ENCODE data around the gene MRPS25. TPM values are rescaled to one million over a fixed set of nuclear protein-coding genes. Genes with fewer than 3 reads are reported as not detected.

MRPS25 gene
- polyA plus RNA-seq, 1 donor (not counting 4 experiments of a cell fraction or from before 2014, with no cell fraction given) = 54.5 TPM

GRCh38 chr3:15029625-15030024, 35.5 kb downstream of the MRPS25 start:
- H3K79me2 ChIP-seq (ENCODE audit: control insufficient read depth, insufficient read depth, low read length) = no peaks in the 10 kb centered on the region
- dilution Hi-C loops (cut with MboI; ENCODE audit: extremely low pct_ligation_motif_present, low sequenced_read_pairs) = no loop called here
- H3K4me2 ChIP-seq (ENCODE audit: control insufficient read depth, extremely low read depth, insufficient read depth, low read depth, low read length) = no peak overlapping the region
- TF ChIP-seq EZH2 (IDR thresholded peaks at IDR 0.05; ENCODE audit: low read length) (no peak), CTCF (optimal IDR thresholded peaks at IDR 0.05 in 1 of 3, IDR thresholded peaks at IDR 0.05 in 1 of 3, conservative IDR thresholded peaks at IDR 0.05 in 1 of 3; ENCODE audit: extremely low read depth in 1 of 3, insufficient read depth in 2 of 3, low read length in 3 of 3) (no peak)
- H3K9me1 ChIP-seq (ENCODE audit: control insufficient read depth, extremely low read depth, insufficient read depth, low read length) = no peaks in the 10 kb centered on the region
- H3K27ac ChIP-seq (ENCODE audit: control insufficient read depth, insufficient read depth, low read length) = no peak overlapping the region
- H3K27me3 ChIP-seq (ENCODE audit: control insufficient read depth, extremely low read depth, insufficient read depth, low read length) = no peaks in the 10 kb centered on the region
- no peaks in the 10 kb centered on the region for H4K20me1 ChIP-seq (ENCODE audit: control insufficient read depth, extremely low read depth, insufficient read depth, low read length)
- DNase-seq (ENCODE audit: low read depth, low spot score) (no peak), FAIRE-seq (no peak)
- H3K9ac ChIP-seq (ENCODE audit: control insufficient read depth, extremely low read depth, insufficient read depth, low read length) = no peak overlapping the region
- H3K4me1 ChIP-seq (ENCODE audit: control insufficient read depth, extremely low read depth, insufficient read depth, low read length) = no peaks in the 10 kb centered on the region
- no peak overlapping the region for H3K4me3 ChIP-seq (ENCODE audit: control insufficient read depth in 2 of 3, extremely low read depth in 1 of 3, insufficient read depth in 2 of 3, low read depth in 1 of 3, low read length in 3 of 3)
- peaks cover 14 to 27% of the 10 kb centered on the region in 2 experiments for H3K36me3 ChIP-seq (ENCODE audit: control insufficient read depth in 2 of 2, extremely low read depth in 1 of 2, insufficient read depth in 2 of 2, low read length in 2 of 2)
- no peaks in the 10 kb centered on the region for H3K9me3 ChIP-seq (ENCODE audit: control insufficient read depth, low read depth, low read length)
- no peak overlapping the region for H2AFZ ChIP-seq (ENCODE audit: control insufficient read depth, low read length)

- FAIRE-seq (no peak), DNase-seq (ENCODE audit: low read depth, low spot score) (no peak)
- H2AFZ ChIP-seq (ENCODE audit: control insufficient read depth, low read length) = no peak overlapping the region
- H3K9me1 ChIP-seq (ENCODE audit: control insufficient read depth, extremely low read depth, insufficient read depth, low read length) = no peaks in the 10 kb centered on the region
- peaks cover 13 to 32% of the 10 kb centered on the region in 2 experiments for H3K36me3 ChIP-seq (ENCODE audit: control insufficient read depth in 2 of 2, extremely low read depth in 1 of 2, insufficient read depth in 2 of 2, low read length in 2 of 2)
- no peaks in the 10 kb centered on the region for H3K79me2 ChIP-seq (ENCODE audit: control insufficient read depth, insufficient read depth, low read length)
- no peak overlapping the region for H3K9ac ChIP-seq (ENCODE audit: control insufficient read depth, extremely low read depth, insufficient read depth, low read length)
- dilution Hi-C loops (cut with MboI; ENCODE audit: extremely low pct_ligation_motif_present, low sequenced_read_pairs) = no loop called here
- TF ChIP-seq EZH2 (IDR thresholded peaks at IDR 0.05; ENCODE audit: low read length) = no peak
- no peaks in the 10 kb centered on the region for H4K20me1 ChIP-seq (ENCODE audit: control insufficient read depth, extremely low read depth, insufficient read depth, low read length)
- no peak overlapping the region for H3K27ac ChIP-seq (ENCODE audit: control insufficient read depth, insufficient read depth, low read length)
- H3K4me1 ChIP-seq (ENCODE audit: control insufficient read depth, extremely low read depth, insufficient read depth, low read length) = no peaks in the 10 kb centered on the region
- H3K4me2 ChIP-seq (ENCODE audit: control insufficient read depth, extremely low read depth, insufficient read depth, low read depth, low read length) = no peak overlapping the region
- H3K9me3 ChIP-seq (ENCODE audit: control insufficient read depth, low read depth, low read length) = no peaks in the 10 kb centered on the region
- H3K27me3 ChIP-seq (ENCODE audit: control insufficient read depth, extremely low read depth, insufficient read depth, low read length) = no peaks in the 10 kb centered on the region
- no peak overlapping the region for H3K4me3 ChIP-seq (ENCODE audit: control insufficient read depth in 2 of 3, extremely low read depth in 1 of 3, insufficient read depth in 2 of 3, low read depth in 1 of 3, low read length in 3 of 3)
These were observed 41.4 kb downstream of the MRPS25 start for GRCh38 chr3:15023719-15024118.

GRCh38 chr3:15023249-15023648, 41.9 kb downstream of the MRPS25 start:
- H3K36me3 ChIP-seq (ENCODE audit: control insufficient read depth in 2 of 2, extremely low read depth in 1 of 2, insufficient read depth in 2 of 2, low read length in 2 of 2) = peaks cover 12 to 32% of the 10 kb centered on the region in 2 experiments

More at GRCh38 chr3:15023249-15023648, 41.9 kb downstream of the MRPS25 start:
- H3K27ac ChIP-seq (ENCODE audit: control insufficient read depth, insufficient read depth, low read length) = no peak overlapping the region
- H3K4me1 ChIP-seq (ENCODE audit: control insufficient read depth, extremely low read depth, insufficient read depth, low read length) = no peaks in the 10 kb centered on the region
- no peaks in the 10 kb centered on the region for H4K20me1 ChIP-seq (ENCODE audit: control insufficient read depth, extremely low read depth, insufficient read depth, low read length)
- no peak overlapping the region for H2AFZ ChIP-seq (ENCODE audit: control insufficient read depth, low read length)
- H3K9me3 ChIP-seq (ENCODE audit: control insufficient read depth, low read depth, low read length) = no peaks in the 10 kb centered on the region
- FAIRE-seq (no peak), DNase-seq (ENCODE audit: low read depth, low spot score) (no peak)
- TF ChIP-seq CTCF (optimal IDR thresholded peaks at IDR 0.05 in 1 of 3, IDR thresholded peaks at IDR 0.05 in 1 of 3, conservative IDR thresholded peaks at IDR 0.05 in 1 of 3; ENCODE audit: extremely low read depth in 1 of 3, insufficient read depth in 2 of 3, low read length in 3 of 3) = no peak
- TF ChIP-seq EZH2 (IDR thresholded peaks at IDR 0.05; ENCODE audit: low read length) = no peak
- H3K4me3 ChIP-seq (ENCODE audit: control insufficient read depth in 2 of 3, extremely low read depth in 1 of 3, insufficient read depth in 2 of 3, low read depth in 1 of 3, low read length in 3 of 3) = no peak overlapping the region
- H3K27me3 ChIP-seq (ENCODE audit: control insufficient read depth, extremely low read depth, insufficient read depth, low read length) = no peaks in the 10 kb centered on the region
- H3K4me2 ChIP-seq (ENCODE audit: control insufficient read depth, extremely low read depth, insufficient read depth, low read depth, low read length) = no peak overlapping the region
- H3K79me2 ChIP-seq (ENCODE audit: control insufficient read depth, insufficient read depth, low read length) = no peaks in the 10 kb centered on the region
- dilution Hi-C loops (cut with MboI; ENCODE audit: extremely low pct_ligation_motif_present, low sequenced_read_pairs) = no loop called here
- H3K9me1 ChIP-seq (ENCODE audit: control insufficient read depth, extremely low read depth, insufficient read depth, low read length) = no peaks in the 10 kb centered on the region
- no peak overlapping the region for H3K9ac ChIP-seq (ENCODE audit: control insufficient read depth, extremely low read depth, insufficient read depth, low read length)

Measured in keratinocyte (primary cell).